T-cell (primary cell): Measurements from ENCODE around the gene CPN2. TPM values are rescaled to one million over a fixed set of nuclear protein-coding genes. Genes with fewer than 3 reads are reported as not detected.

Experiments used
- ATAC-seq, 4 experiments: fragments of 200-7000 bp in 3 of 4; fragments of 150-1000 bp in 1 of 4; cut with Tn5 transposase; replicated peaks in 1 of 4; 1 replicate in 3 of 4; 2 replicates in 1 of 4; pipeline ENCODE4 v1.10.0; 2021; ENCODE audit warnings: moderate library complexity in 3 of 4, mild to moderate bottlenecking in 2 of 4, moderate number of reproducible peaks in 1 of 4
- CTCF ChIA-PET, 2 donors: fragments of 300-600 bp; sonication (Branson Sonifier 250); formaldehyde crosslinking; loops; one replicate each; lab custom pipeline; 2022; ENCODE audit warnings: antibody characterized with exemption in 2 of 2; lab: Charles Lee
- POLR2A ChIA-PET, 2 donors: fragments of 300-600 bp; sonication (Branson Sonifier 250); formaldehyde crosslinking; loops; one replicate each; lab custom pipeline; 2022; ENCODE audit warnings: antibody characterized with exemption in 2 of 2; lab: Charles Lee
- DNase-seq, 35 experiments: peaks; one replicate each; pipeline versions ENCODE4 v3.0.0 to v3.0.0-alpha.2; 2013 to 2023
- H3K27ac ChIP-seq: one replicate; pipeline ENCODE4 v1.5.1; 2013; ENCODE audit warnings: low read length
- H3K27me3 ChIP-seq, 2 experiments: replicated peaks in 1 of 2; 1 replicate in 1 of 2; 2 replicates in 1 of 2; pipeline versions ENCODE4 v1.6.1 to v1.7.0; 2013; ENCODE audit warnings: low read length in 1 of 2, mixed read lengths in 1 of 2; ENCODE audit not compliant: control insufficient read depth in 2 of 2, insufficient read depth in 2 of 2; ENCODE audit errors: extremely low read depth in 1 of 2
- H3K36me3 ChIP-seq, 2 donors: 1 replicate in 1 of 2; 2 replicates in 1 of 2; pipeline versions ENCODE4 v1.6.1 to v1.7.0; 2013; ENCODE audit warnings: low read length in 1 of 2; ENCODE audit not compliant: control insufficient read depth in 2 of 2, insufficient read depth in 1 of 2; ENCODE audit errors: extremely low read depth in 1 of 2
- H3K4me1 ChIP-seq, 2 experiments: 1 replicate in 1 of 2; 2 replicates in 1 of 2; pipeline versions ENCODE4 v1.6.1 to v1.7.0; 2013; ENCODE audit warnings: low read length in 2 of 2, mixed read lengths in 1 of 2; ENCODE audit not compliant: insufficient read depth in 2 of 2, control insufficient read depth in 1 of 2; ENCODE audit errors: extremely low read depth in 1 of 2
- H3K4me3 ChIP-seq, 2 donors: 1 replicate in 1 of 2; 2 replicates in 1 of 2; pipeline versions ENCODE4 v1.5.1 to v1.7.0; 2013; ENCODE audit warnings: mild to moderate bottlenecking in 2 of 2, low read length in 1 of 2, moderate library complexity in 1 of 2; ENCODE audit not compliant: control insufficient read depth in 1 of 2; ENCODE audit errors: extremely low read depth in 1 of 2
- H3K9me3 ChIP-seq: 2 replicates; pipeline ENCODE4 v1.7.0; 2013
- H3K27ac Mint-ChIP-seq, 2 donors: one replicate each; pipeline ENCODE4 v1.8.0; 2020 to 2021; ENCODE audit warnings: mild to moderate bottlenecking in 2 of 2, mixed read lengths in 2 of 2
- H3K27me3 Mint-ChIP-seq, 2 donors: one replicate each; pipeline ENCODE4 v1.8.0; 2021 to 2022; ENCODE audit warnings: mixed read lengths in 2 of 2
- H3K36me3 Mint-ChIP-seq: one replicate; pipeline ENCODE4 v1.8.0; 2021; ENCODE audit warnings: mixed read lengths
- H3K4me1 Mint-ChIP-seq, 3 donors: one replicate each; pipeline ENCODE4 v1.8.0; 2020 to 2022; ENCODE audit warnings: mixed read lengths in 3 of 3, mild to moderate bottlenecking in 1 of 3
- H3K4me3 Mint-ChIP-seq, 3 donors: one replicate each; pipeline ENCODE4 v1.8.0; 2020 to 2022; ENCODE audit warnings: mild to moderate bottlenecking in 3 of 3, mixed read lengths in 3 of 3, moderate library complexity in 3 of 3
- H3K9me3 Mint-ChIP-seq, 3 donors: one replicate each; pipeline ENCODE4 v1.8.0; 2020 to 2022; ENCODE audit warnings: mixed read lengths in 3 of 3
- WGBS: methylation state at CpG from one replicate; pipeline ENCODE4 v1.1.5; 2013; ENCODE audit warnings: missing lambda C conversion rate; ENCODE audit not compliant: insufficient coverage; 5-methylcytosine and 5-hydroxymethylcytosine counted together
- total RNA-seq, 35 experiments: library from RNA in 6 of 35; stranded (reverse) in 6 of 35; fragments of 120-200 nt in 1 of 35; gene quantifications; one replicate each; pipeline versions ENCODE4 v1.2.1 to v1.2.4 and lab custom pipeline; 2013 to 2026

Gene CPN2
- total RNA-seq, 5 donors from 2014 or later (not counting 1 experiment from before 2014, with no cell fraction given), result 0.12 to 0.13 TPM; not detected in 3

- POLR2A ChIA-PET, result no interaction called here
- WGBS, result 78% methylated on average over 8 of the region's 9 CpGs
- Histone ChIP-seq H3K36me3 (no peaks in the 10 kb centered on the region), H3K27ac (no peak overlapping the region), H3K9me3 (no peaks in the 10 kb centered on the region), H3K4me1 (no peaks in the 10 kb centered on the region), H3K27me3 (peaks cover 0 to 46% of the 10 kb centered on the region in 2 experiments), H3K4me3 (no peak overlapping the region)
- no peak for DNase-seq
- Mint-ChIP-seq H3K27me3 (peaks cover 5 to 23% of the 10 kb centered on the region in 2 donors), H3K36me3 (no peaks in the 10 kb centered on the region), H3K27ac (no peak overlapping the region), H3K4me3 (no peak overlapping the region), H3K4me1 (peaks cover 0 to 3% (median 2%) of the 10 kb centered on the region in 3 donors), H3K9me3 (no peaks in the 10 kb centered on the region)
- CTCF ChIA-PET, result interaction anchor here (1.1 to 2.1 kb wide), 4 partner anchors 10 to 61 kb away, joined by 3 to 7 read pairs (median 4); no protein-coding TSS in a partner anchor
- ATAC-seq, result no peak
Observed at GRCh38 chr3:194346035-194346434, 5.1 kb downstream of the CPN2 start.

DNA sequence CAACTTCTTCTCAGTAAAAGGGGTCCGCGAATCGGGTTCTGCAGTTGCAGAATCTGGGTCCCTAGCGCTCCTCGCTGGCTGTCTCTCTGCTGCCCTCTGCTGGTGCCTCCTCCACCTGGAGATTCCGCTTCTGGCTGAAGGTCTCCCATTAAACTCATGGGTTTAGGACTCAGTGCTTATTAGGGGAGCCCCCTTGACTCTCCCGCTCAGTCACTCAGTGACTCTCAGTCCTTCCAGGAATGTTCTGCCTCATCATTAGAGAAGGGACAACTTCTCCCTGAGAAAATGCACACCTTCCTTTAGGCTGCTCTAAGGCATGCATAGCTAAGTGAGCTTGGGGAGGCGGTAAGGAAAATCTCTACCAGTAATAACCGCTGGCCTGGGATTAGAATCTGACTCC is 7.1 kb downstream of the CPN2 start:
- Mint-ChIP-seq H3K9me3 (no peaks in the 10 kb centered on the region), H3K36me3 (no peaks in the 10 kb centered on the region), H3K4me1 (peaks cover 0 to 3% (median 2%) of the 10 kb centered on the region in 3 donors), H3K27ac (no peak overlapping the region), H3K4me3 (no peak overlapping the region), H3K27me3 (peaks cover 5 to 25% of the 10 kb centered on the region in 2 donors)
- DNase-seq, result peak; percentile 28 to 82 (median 60)
- no peaks in the 10 kb centered on the region for H3K36me3 ChIP-seq
- H3K4me3 ChIP-seq, result no peak overlapping the region
- no peak overlapping the region for H3K27ac ChIP-seq
- no peaks in the 10 kb centered on the region for H3K4me1 ChIP-seq
- H3K27me3 ChIP-seq, result peaks cover 0 to 46% of the 10 kb centered on the region in 2 experiments
- ChIA-PET POLR2A (interaction anchor here (0.7 to 0.9 kb wide), 2 partner anchors 10 to 153 kb away, joined by 3 read pairs; no protein-coding TSS in a partner anchor), CTCF (interaction anchor here (0.6 to 3.8 kb wide), 18 partner anchors 9 to 678 kb away, joined by 3 to 16 read pairs (median 4); partner anchors contain the start of gene GP5 (in 2 of the 2))
- whole genome bisulfite sequencing, result 55% methylated on average over 9 of the region's 9 CpGs
- peak; percentile 59 to 65 (median 64) for ATAC-seq
- no peaks in the 10 kb centered on the region for H3K9me3 ChIP-seq

DNA sequence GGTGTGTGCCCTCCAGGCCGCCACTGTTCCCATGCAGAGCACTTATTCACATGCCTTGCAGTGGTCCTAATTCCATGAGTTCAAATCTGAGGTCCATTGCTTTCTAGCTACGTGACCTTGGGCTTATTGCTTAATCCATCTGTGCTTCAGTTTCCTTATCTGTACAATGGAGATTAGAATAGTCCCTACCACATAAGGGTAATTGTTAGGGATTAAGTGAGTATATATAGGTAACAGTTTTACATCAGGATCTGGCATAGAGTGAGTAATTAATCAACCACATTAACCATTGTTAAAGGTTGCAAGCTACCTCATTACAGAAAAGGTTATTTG is 7.6 kb downstream of the CPN2 start:
- ATAC-seq, result no peak
- no peaks in the 10 kb centered on the region for H3K36me3 Mint-ChIP-seq
- WGBS, result no CpG with 5 or more reads among the region's 2 CpGs
- H3K4me1 ChIP-seq, result no peaks in the 10 kb centered on the region
- ChIA-PET CTCF (interaction anchor here (0.6 to 3.8 kb wide), 18 partner anchors 8 to 678 kb away, joined by 3 to 16 read pairs (median 4); partner anchors contain the start of gene GP5 (in 2 of the 2)), POLR2A (interaction anchor here (0.7 to 0.9 kb wide), 2 partner anchors 9 to 152 kb away, joined by 3 read pairs; no protein-coding TSS in a partner anchor)
- H3K27me3 Mint-ChIP-seq, result peaks cover 5 to 25% of the 10 kb centered on the region in 2 donors
- no peak overlapping the region for H3K27ac Mint-ChIP-seq
- H3K9me3 Mint-ChIP-seq, result no peaks in the 10 kb centered on the region
- peaks cover 0 to 3% (median 2%) of the 10 kb centered on the region in 3 donors for H3K4me1 Mint-ChIP-seq
- H3K27me3 ChIP-seq, result peaks cover 0 to 46% of the 10 kb centered on the region in 2 experiments
- H3K4me3 ChIP-seq, result no peak overlapping the region
- no peak for DNase-seq
- H3K9me3 ChIP-seq, result no peaks in the 10 kb centered on the region
- H3K4me3 Mint-ChIP-seq, result no peak overlapping the region
- H3K36me3 ChIP-seq, result no peaks in the 10 kb centered on the region
- no peak overlapping the region for H3K27ac ChIP-seq

DNA sequence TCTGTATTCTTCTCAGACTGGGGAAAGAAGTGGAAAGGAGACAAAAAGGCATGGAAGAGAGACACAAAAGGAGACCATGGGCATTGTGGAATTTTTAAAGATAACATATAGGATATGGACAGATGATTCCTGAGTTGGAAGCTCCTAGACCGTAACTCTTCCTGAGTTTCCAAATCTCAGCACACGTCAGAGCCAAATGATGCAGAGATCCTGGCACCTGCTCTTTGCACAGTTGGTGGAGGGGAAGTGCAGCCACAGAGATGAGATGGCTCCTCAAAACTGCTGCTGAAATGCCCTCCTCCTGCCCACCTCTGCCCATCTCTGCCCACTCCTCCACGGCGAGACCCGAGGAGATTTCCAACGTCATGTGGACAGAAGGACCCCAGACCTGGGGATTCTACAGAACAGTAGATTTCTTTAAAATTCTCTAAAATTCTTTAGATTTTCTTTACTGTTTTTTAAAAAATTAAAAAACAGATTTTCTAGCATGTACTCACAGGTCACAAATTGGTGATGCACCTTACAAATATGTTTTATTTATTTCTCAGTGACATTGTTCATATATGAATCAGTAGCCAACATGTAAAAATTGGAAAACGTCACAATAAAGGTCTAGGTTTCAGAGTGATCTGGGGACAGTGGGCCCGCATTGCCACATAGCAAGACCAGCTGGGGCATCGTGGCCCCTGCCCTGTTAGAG is 8.1 kb downstream of the CPN2 start:
- peaks cover 0 to 46% of the 10 kb centered on the region in 2 experiments for H3K27me3 ChIP-seq
- ATAC-seq (no peak), DNase-seq (no peak)
- Mint-ChIP-seq H3K4me3 (no peak overlapping the region), H3K36me3 (no peaks in the 10 kb centered on the region), H3K9me3 (no peaks in the 10 kb centered on the region), H3K4me1 (peaks cover 0 to 3% (median 2%) of the 10 kb centered on the region in 3 donors), H3K27me3 (peaks cover 5 to 25% of the 10 kb centered on the region in 2 donors), H3K27ac (no peak overlapping the region)
- 83% methylated on average over 2 of the region's 9 CpGs for WGBS
- no peaks in the 10 kb centered on the region for H3K9me3 ChIP-seq
- ChIA-PET POLR2A (interaction anchor here (0.7 to 0.9 kb wide), 2 partner anchors 8 to 152 kb away, joined by 3 read pairs; no protein-coding TSS in a partner anchor), CTCF (interaction anchor here (0.6 to 3.8 kb wide), 16 partner anchors 8 to 677 kb away, joined by 3 to 16 read pairs (median 4); partner anchors contain the start of gene GP5 (in 2 of the 2))
- no peaks in the 10 kb centered on the region for H3K36me3 ChIP-seq
- H3K4me3 ChIP-seq, result no peak overlapping the region
- no peaks in the 10 kb centered on the region for H3K4me1 ChIP-seq
- H3K27ac ChIP-seq, result no peak overlapping the region

DNA sequence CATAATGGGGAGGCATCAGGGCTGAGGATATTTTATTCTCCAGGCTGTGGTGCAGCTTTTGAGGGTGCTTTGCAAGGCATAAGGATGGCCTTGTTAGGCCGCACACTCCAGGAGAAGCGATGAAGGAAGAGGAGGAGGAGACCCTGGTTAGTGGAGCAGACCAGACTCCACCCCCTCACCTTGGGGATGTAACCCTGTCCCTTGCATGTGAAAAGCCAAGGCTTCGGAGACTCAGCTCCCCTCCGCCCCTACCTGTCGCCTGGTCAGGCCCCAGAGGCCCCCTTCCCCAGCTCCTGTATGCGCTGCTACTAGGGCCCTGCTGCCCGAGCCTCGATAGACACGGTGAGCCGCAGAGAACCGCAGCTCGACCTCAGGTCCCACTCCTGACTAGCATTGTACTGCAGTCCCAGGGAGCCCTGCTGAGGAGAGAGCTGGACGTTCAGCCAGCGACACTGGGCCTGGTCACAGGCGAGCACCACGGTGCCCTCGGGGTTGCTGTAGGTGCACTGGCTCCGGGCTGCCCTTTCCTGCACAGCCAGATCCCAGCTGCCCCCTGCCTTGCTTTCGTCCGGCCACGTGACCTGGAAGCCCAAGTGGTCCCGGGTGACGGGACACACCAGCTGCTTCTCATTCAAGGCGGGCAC is 10.2 kb downstream of the CPN2 start:
- ATAC-seq (no peak), DNase-seq (no peak)
- Mint-ChIP-seq H3K36me3 (no peaks in the 10 kb centered on the region), H3K27ac (no peak overlapping the region), H3K27me3 (peaks cover 5 to 33% of the 10 kb centered on the region in 2 donors), H3K9me3 (no peaks in the 10 kb centered on the region), H3K4me3 (no peak overlapping the region), H3K4me1 (peaks cover 0 to 3% (median 2%) of the 10 kb centered on the region in 3 donors)
- ChIA-PET POLR2A (no interaction called here), CTCF (interaction anchor here (0.6 to 0.7 kb wide), 2 partner anchors 64 to 474 kb away, joined by 3 to 5 read pairs; no protein-coding TSS in a partner anchor)
- Histone ChIP-seq H3K4me3 (no peak overlapping the region), H3K9me3 (no peaks in the 10 kb centered on the region), H3K4me1 (no peaks in the 10 kb centered on the region), H3K27ac (no peak overlapping the region), H3K27me3 (peaks cover 0 to 47% of the 10 kb centered on the region in 2 experiments), H3K36me3 (no peaks in the 10 kb centered on the region)
- 92% methylated on average over 22 of the region's 24 CpGs for WGBS

DNA sequence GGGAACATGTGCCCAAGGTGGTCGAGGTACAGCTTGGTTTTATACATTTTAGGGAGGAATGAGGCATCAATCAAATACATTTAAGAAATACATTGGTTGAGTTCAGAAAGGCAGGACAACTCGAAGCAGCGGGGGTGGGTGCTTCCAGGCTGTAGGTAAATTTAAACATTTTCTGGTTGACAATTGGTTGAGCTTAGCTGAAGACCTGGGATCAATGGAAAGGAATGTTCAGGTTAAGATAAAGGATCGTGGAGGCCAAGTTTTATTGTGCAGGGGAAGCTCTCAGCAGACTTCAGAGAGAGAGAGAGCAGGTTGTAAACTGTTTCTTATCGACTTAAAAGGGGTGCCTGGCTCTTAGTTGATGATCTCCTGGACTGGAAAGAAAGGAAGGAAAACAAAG is 11.3 kb downstream of the CPN2 start:
- Mint-ChIP-seq H3K9me3 (no peaks in the 10 kb centered on the region), H3K4me3 (no peak overlapping the region), H3K27ac (no peak overlapping the region), H3K27me3 (peaks cover 5 to 30% of the 10 kb centered on the region in 2 donors), H3K4me1 (peaks cover 0 to 3% (median 2%) of the 10 kb centered on the region in 3 donors), H3K36me3 (no peaks in the 10 kb centered on the region)
- POLR2A ChIA-PET, result interaction anchor here in 1 of 2 donors (0.6 kb wide), 1 partner anchor 56 kb away, joined by 5 read pairs; no protein-coding TSS in a partner anchor
- Histone ChIP-seq H3K4me1 (no peaks in the 10 kb centered on the region), H3K4me3 (no peak overlapping the region), H3K9me3 (no peaks in the 10 kb centered on the region), H3K36me3 (no peaks in the 10 kb centered on the region), H3K27me3 (peaks cover 0 to 46% of the 10 kb centered on the region in 2 experiments), H3K27ac (no peak overlapping the region)
- WGBS, result 86% methylated on average over 3 of the region's 5 CpGs
- CTCF ChIA-PET, result no interaction called here
- ATAC-seq (no peak), DNase-seq (no peak)
